Activated T-cell treated with anti-CD3 and anti-CD28 coated beads for 1 hour (primary cell): ENCODE data around the gene CD47.

Experiments used
- DNase-seq: peaks from one replicate; pipeline ENCODE4 v3.0.0-alpha.2; 2020; ENCODE audit warnings: low read depth

The CD47 gene

DNA sequence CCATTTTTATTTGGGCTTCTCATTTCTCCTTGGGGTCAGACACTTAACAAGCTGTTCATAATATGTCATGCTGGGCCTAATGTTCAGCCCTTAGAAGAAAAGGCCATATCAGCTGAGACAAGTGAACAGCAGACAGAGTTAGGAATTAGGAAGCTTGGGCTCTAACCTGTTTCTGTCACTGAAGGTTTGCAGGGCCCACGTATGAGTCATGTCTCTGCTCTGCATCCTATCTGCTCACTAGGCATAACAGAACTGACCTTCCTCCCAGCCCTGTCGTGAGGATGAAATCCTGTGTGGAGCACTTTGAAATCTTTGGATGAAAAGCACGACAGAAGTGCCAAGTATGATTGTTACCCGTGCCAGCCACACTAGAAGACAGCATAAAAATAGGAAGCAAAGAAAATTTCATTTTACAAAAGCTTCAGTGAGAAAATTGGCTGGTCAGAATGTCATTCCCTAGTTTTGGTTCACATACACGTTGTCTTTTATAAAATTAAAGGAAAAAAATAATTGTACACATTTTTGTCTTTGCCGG lies 26.5 kb upstream of the CD47 start:
- DNase-seq = no peak

- DNase-seq = no peak
Observed at GRCh38 chr3:108114423-108115065, 23.7 kb upstream of the CD47 start.

DNA sequence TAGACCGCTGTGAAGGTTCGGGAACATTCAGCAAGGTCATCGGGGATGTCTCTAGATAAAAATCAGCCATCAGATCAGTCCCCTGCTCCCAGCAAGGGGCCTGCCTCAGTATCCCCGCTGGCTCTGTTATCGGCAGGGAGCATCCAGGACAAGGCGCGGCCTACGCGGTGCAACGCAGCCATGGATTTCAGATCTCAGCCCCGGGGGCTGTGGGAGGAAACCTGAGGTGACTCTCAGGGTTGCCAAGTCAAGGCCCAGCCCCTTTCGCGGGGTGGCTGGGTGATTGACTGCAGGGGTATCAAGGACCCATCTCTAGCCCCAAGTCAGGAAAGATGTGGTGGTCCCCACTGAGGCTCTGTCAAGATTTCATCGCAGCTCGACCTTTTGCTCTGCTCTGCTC lies 23.1 kb upstream of the CD47 start:
- no peak for DNase-seq

- DNase-seq = no peak
Observed at GRCh38 chr3:108110934-108111333, 20.1 kb upstream of the CD47 start.

- DNase-seq = no peak
Observed at GRCh38 chr3:108108416-108108815, 17.6 kb upstream of the CD47 start.

- no peak for DNase-seq
Observed at GRCh38 chr3:108106449-108106848, 15.6 kb upstream of the CD47 start.

GRCh38 chr3:108106031-108106430 lies 15.2 kb upstream of the CD47 start:
- no peak for DNase-seq

DNA sequence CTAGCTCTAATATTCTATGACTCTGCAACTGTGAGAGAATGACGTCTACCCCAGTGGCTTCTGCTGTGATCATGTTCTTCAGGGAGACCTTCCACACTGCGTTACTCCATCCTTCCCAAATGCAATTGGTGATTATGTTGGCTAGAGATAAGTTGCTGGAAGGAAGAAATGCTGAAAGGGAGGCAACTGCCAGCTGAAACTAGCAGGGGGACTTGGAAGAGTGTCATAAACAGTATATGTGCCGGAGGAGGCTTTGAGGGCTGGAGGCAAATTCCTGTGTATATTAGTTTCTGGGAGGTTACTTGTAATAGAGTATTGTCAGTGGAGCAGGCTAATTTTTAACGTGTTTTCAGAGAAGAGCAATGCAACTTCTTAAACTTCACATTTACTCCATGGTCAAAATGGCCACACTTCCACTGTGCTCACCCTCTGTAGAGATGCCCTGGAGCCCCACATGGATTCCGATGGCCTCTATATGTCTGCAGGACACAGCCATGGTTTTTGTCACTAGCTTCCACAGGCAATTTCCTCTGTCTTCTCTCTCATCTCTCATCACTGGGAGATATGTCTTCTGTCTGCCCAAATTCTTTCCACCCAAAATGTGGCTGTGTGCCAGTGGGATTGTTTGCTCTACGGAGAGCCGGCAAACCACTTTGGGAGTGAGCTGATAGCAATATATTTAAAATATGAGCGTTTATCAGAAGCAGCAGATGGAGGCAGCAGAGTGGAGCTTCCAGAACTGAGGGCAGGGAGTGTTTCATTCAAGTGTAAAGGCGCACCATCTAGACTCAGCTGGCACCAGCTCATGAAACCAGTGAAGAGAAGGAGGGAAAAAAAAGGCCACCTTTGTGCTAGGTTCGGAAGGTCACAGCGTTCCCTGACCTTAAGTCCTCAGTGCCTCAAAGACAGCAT lies 13.3 kb upstream of the CD47 start:
- DNase-seq = no peak

DNA sequence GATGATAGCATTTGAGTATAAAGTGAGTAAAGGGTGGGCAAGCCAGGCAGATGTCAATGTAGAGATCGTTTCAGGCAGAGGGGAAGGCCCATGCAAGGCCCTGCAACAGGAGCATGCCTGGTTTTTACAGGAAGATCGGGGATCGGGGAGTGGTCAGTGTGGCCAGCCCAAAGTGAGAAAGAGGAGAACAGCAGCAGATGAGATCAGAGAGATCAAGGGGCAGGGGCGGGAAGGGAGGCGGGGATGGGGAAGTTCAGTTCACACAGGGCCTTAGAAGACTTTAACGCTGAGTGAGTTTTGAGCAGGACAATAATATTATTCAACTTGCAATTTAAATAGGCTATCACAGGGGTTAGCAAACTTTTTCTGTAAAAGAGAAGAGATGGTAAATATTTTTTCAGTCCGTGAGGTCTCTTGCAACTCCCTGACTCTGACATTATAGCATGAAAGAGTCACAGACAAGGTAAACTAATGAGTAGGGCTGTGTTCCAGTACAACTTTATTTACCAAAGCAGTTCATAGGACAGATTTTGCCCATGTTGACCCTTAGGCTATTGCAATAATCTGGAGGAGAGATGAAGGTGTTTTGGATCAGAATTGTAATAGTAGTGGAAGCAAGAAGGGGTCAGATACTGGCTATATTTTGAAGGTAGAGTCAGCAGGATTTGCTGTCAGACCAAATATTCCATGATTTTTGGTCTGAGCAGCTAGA lies 12.4 kb upstream of the CD47 start:
- DNase-seq = no peak

- no peak for DNase-seq
Observed at GRCh38 chr3:108102420-108103039, 11.7 kb upstream of the CD47 start.

DNA sequence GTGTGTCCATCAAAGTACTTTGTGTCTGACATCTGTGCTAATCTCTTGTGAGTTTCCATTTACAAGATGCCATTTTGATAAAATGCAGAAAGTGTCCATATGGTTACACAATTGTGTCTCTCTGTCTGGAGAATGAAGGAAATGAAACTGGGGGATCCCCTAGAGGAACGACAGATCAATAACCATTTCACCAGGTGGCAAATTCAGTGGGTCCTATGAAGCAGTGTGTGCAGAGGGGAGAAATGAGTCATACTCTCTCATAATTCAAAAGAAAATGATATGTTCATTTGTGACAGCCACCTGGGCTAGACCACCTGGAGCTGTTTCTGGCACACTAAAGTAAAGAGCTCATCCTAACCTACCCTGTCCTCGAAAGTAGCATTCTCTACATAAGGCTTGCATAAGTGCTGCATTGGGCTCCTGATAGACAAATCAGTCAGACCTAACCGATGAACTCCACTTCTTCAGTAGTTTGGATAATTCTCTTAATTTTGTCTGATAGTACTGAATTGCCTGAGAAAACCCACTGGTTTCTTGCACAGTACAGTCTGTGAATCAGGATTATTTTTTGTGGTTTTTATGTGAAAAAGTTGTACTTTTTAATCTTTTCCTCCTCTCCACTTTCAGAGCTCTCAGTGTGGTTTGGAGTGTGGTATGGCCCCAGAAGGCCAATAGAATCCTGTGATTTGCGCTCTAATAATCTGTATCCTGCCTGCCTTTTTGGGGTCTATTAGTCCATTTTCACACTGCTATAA lies 10.3 kb upstream of the CD47 start:
- DNase-seq = no peak

DNA sequence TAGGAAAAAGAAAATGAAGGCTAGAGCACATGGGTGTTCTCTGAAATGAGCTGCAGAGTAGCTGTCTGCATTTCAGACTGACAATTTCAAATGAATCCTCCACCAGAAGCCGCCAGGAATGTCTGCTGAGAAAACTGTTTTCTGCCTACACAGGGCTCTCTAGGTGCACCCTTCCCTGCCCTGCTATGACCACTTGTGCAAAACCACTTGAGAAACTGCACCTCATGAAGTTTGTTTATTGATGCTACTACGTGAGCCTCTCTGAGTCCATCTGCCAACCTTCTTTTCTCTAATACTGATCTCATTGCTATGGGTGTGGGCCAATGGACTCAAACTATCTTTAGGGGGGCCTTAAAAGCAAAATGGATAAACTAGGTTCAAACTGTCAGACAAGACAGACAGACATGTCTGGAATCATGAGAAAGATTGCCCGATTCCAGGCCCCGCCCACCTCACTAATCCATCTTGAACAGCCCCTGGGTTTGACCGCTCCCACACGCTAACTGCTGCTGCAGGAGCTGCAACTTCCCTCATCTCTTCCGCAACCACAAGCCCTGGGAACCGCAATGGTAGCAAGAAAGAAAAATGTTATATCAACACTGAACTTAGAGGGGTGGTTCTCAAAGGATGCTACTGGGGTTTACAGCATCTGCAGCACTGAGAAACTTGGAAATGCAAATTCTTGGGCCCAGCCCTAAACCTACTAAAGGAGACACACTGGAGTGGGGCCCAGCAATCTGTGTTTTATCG lies 9.0 kb upstream of the CD47 start:
- DNase-seq = no peak

DNA sequence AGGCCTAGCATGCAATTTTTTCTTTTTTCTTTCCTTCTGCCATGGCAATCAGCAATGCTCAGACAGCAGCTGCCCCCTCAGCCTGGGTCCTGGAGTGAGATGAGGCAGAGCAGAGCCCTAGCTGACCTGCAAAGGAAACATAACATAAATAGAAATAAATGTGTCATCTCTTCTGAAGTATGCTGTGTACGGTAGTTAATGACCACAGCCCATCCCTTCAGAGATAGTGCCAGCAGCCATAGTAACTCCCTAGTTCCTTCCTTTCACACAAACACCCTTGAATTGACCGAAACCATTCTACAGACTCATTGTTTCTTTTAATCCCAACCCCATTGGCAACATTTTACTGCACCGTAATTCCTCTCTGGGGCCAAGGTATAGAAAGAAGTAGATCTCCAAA lies 8.4 kb upstream of the CD47 start:
- DNase-seq = no peak

DNA sequence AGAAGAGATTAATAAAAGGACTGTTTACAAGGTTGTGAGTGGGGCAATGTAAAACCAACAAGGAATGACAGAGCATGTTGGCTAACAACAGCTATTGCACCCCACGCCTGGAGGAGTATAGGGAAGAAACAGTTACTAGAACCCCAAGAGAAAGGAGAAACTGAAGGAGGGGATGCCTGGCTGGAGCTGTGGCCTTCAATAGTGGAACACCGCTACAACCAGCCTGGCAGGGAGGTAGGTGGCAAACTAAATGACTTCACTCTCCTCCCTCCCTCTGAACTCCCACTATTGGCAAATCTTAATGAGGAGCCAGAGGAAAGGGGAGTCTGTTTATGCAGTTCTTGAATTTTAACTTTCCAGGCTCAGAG lies 7.2 kb upstream of the CD47 start:
- DNase-seq = no peak

- DNase-seq = no peak
Observed at GRCh38 chr3:108097322-108098002, 6.6 kb upstream of the CD47 start.

- DNase-seq = no peak
Observed at GRCh38 chr3:108096532-108097321, 5.9 kb upstream of the CD47 start.

DNA sequence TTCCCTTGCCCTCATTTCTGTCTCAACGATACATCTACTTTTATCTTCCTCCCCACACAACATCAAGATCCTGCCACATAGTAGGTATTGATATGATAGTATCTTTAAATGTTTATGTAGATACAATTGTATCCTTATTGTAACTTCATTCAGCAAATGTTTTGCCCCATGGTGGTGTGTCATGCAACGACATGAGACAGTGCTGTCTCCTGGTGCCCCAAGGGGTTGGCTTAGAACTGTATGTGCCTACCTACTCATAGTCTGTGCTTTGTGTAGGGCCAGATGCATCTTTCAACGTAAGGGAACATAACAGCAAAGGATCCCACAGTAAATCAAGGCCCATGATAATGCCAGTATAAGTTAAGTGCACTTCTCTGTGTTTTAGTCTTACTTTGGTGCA lies 2.8 kb upstream of the CD47 start:
- DNase-seq = no peak

DNA sequence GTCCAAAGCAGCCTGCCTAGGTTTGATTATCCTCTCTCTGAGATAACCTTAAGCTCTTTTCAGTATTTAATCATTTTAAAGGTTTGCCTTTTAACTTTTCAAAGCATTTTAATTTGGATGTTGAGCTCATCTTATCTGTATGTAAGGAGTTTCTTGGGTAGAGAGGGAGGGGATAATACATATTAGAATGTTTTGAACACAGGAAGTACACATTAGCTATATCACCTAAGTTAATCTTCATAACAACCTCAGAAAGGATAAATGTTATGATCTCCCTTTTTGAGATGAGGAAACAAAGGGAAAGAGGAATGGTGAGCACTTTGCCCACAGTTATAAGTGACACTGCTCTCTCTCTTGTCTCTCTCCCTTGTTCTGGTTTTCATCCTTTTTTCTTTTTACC lies 2.2 kb upstream of the CD47 start:
- no peak for DNase-seq

GRCh38 chr3:108092501-108092900 lies 1.7 kb upstream of the CD47 start:
- DNase-seq = no peak
